Suprapubic skin (tissue), 4 donors: Measurements from ENCODE around the gene SLC34A1. TPM values are rescaled to one million over a fixed set of nuclear protein-coding genes. Genes with fewer than 3 reads are reported as not detected.

Experiments used
- DNase-seq, 2 donors: peaks; one replicate each; pipeline ENCODE4 v3.0.0-alpha.2; 2019; ENCODE audit warnings: low spot score in 2 of 2
- H3K27ac ChIP-seq: fragments of 200-600 bp; sonication (generic); one replicate; pipeline ENCODE4 v1.5.1; 2019
- H3K27me3 ChIP-seq: fragments of 200-600 bp; sonication (generic); one replicate; pipeline ENCODE4 v1.5.1; 2019
- H3K36me3 ChIP-seq: fragments of 200-600 bp; sonication (generic); one replicate; pipeline ENCODE4 v1.5.1; 2019
- H3K4me1 ChIP-seq: fragments of 200-600 bp; sonication (generic); one replicate; pipeline ENCODE4 v1.5.1; 2019
- H3K4me3 ChIP-seq: fragments of 200-600 bp; sonication (generic); one replicate; pipeline ENCODE4 v1.5.1; 2019; ENCODE audit warnings: mild to moderate bottlenecking
- H3K9me3 ChIP-seq: fragments of 200-600 bp; sonication (generic); one replicate; pipeline ENCODE4 v1.5.1; 2019
- EP300 ChIP-seq: sonication (generic); formaldehyde crosslinking; IDR thresholded peaks from one replicate; pipeline ENCODE4 v1.6.1; 2017; ENCODE audit warnings: antibody characterized with exemption
- POLR2A ChIP-seq, 2 donors: fragments of 450-650 bp; IDR thresholded peaks; one replicate each; pipeline ENCODE4 v1.6.1; 2017; ENCODE audit warnings: antibody characterized with exemption in 2 of 2, mild to moderate bottlenecking in 2 of 2, moderate library complexity in 2 of 2
- POLR2AphosphoS5 ChIP-seq, 3 donors: sonication (generic); formaldehyde crosslinking; IDR thresholded peaks; one replicate each; pipeline ENCODE4 v1.6.1; 2017; ENCODE audit warnings: antibody characterized with exemption in 3 of 3
- WGBS: methylation state at CpG from one replicate; pipeline ENCODE4 v1.1.5; 2018; 5-methylcytosine and 5-hydroxymethylcytosine counted together
- total RNA-seq, 4 donors: library from RNA; depleted of rRNA; stranded (reverse); fragments of >200 nt; gene quantifications; one replicate each; pipeline ENCODE4 v1.1.0, GENCODE V29; 2016
- TF ChIP-seq, protein P1 (sequence below), 2 donors: fragments of 200-600 bp in 1 of 2; fragments of 450-650 bp in 1 of 2; sonication (generic) in 1 of 2; IDR thresholded peaks; one replicate each; pipeline ENCODE4 v1.5.1; 2016 to 2019; ENCODE audit warnings: antibody characterized with exemption in 2 of 2, mild to moderate bottlenecking in 1 of 2, moderate library complexity in 1 of 2

The SLC34A1 gene
- under 1 TPM in 1 of 4 donors, not detected in 3; 0.29 TPM for total RNA-seq

DNA sequence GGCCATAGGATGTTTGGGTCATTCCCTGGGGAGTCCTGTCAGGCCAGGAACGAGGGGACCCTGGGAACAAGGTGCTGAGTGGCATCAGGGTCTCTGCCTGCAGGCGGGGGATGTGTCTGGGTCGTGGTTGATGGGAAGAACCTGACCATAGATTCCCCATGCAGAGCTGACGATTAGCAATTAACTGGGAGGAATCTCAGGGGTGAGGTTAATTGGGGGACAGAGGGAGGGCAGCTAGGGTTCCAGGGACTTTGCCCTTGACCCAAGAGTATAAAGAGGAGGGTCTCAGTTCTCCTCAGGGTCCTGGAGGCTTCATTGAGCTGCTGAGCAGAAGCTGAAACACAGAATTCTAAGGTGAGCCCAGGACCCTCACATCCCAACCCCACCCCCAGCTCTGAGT is at the start of gene SLC34A1:
Gene SLC34A1, plus strand, starts transcription at position 301 of the 400 bp plus-strand sequence. CDS start 1,308 bp downstream, outside the sequence.
- H3K4me1 ChIP-seq = peaks cover 29% of the 10 kb centered on the region
- H3K27me3 ChIP-seq = no peaks in the 10 kb centered on the region
- TF ChIP-seq, protein P1, sequence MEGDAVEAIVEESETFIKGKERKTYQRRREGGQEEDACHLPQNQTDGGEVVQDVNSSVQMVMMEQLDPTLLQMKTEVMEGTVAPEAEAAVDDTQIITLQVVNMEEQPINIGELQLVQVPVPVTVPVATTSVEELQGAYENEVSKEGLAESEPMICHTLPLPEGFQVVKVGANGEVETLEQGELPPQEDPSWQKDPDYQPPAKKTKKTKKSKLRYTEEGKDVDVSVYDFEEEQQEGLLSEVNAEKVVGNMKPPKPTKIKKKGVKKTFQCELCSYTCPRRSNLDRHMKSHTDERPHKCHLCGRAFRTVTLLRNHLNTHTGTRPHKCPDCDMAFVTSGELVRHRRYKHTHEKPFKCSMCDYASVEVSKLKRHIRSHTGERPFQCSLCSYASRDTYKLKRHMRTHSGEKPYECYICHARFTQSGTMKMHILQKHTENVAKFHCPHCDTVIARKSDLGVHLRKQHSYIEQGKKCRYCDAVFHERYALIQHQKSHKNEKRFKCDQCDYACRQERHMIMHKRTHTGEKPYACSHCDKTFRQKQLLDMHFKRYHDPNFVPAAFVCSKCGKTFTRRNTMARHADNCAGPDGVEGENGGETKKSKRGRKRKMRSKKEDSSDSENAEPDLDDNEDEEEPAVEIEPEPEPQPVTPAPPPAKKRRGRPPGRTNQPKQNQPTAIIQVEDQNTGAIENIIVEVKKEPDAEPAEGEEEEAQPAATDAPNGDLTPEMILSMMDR (IDR thresholded peaks at IDR 0.05) = no peak
- TF ChIP-seq EP300 (no peak), POLR2AphosphoS5 (IDR thresholded peaks at IDR 0.05) (no peak), POLR2A (IDR thresholded peaks at IDR 0.05) (no peak)
- H3K36me3 ChIP-seq = no peaks in the 10 kb centered on the region
- H3K27ac ChIP-seq = no peak within 1 kb of the TSS
- H3K4me3 ChIP-seq = no peak within 1 kb of the TSS
- DNase-seq = no peak
- no peaks in the 10 kb centered on the region for H3K9me3 ChIP-seq
- 76% methylated on average over 4 of the region's 4 CpGs for WGBS

GRCh38 chr5:177334781-177335700 is 49.2 kb upstream of the SLC34A1 start:
- Histone ChIP-seq H3K9me3 (no peaks in the 10 kb centered on the region), H3K4me1 (no peaks in the 10 kb centered on the region), H3K4me3 (no peak overlapping the region), H3K36me3 (peaks cover 99% of the 10 kb centered on the region), H3K27ac (no peak overlapping the region), H3K27me3 (no peaks in the 10 kb centered on the region)
- WGBS = 89% methylated on average over 21 of the region's 21 CpGs
- no peak for DNase-seq
- TF ChIP-seq POLR2A (IDR thresholded peaks at IDR 0.05) (no peak), EP300 (no peak)

GRCh38 chr5:177335701-177336065 is 48.6 kb upstream of the SLC34A1 start:
- 79% methylated on average over 5 of the region's 7 CpGs for WGBS
- H3K27ac ChIP-seq = no peak overlapping the region
- no peak for TF ChIP-seq POLR2A (IDR thresholded peaks at IDR 0.05)
- no peak for TF ChIP-seq EP300

GRCh38 chr5:177336112-177336511 is 48.1 kb upstream of the SLC34A1 start:
- TF ChIP-seq EP300 (no peak), POLR2A (IDR thresholded peaks at IDR 0.05) (no peak), POLR2AphosphoS5 (IDR thresholded peaks at IDR 0.05) (no peak)
- TF ChIP-seq, protein P1 (IDR thresholded peaks at IDR 0.05) = no peak
- no peaks in the 10 kb centered on the region for H3K9me3 ChIP-seq
- H3K4me1 ChIP-seq = no peaks in the 10 kb centered on the region
- DNase-seq = no peak
- no peak overlapping the region for H3K4me3 ChIP-seq
- H3K36me3 ChIP-seq = peaks cover 90% of the 10 kb centered on the region
- H3K27ac ChIP-seq = no peak overlapping the region
- no peaks in the 10 kb centered on the region for H3K27me3 ChIP-seq
- 74% methylated on average over 12 of the region's 12 CpGs for WGBS

More at GRCh38 chr5:177335701-177336065, 48.6 kb upstream of the SLC34A1 start:
- no peaks in the 10 kb centered on the region for H3K4me1 ChIP-seq
- no peak for DNase-seq
- no peaks in the 10 kb centered on the region for H3K9me3 ChIP-seq
- no peaks in the 10 kb centered on the region for H3K27me3 ChIP-seq
- peaks cover 93% of the 10 kb centered on the region for H3K36me3 ChIP-seq
- H3K4me3 ChIP-seq = no peak overlapping the region

DNA sequence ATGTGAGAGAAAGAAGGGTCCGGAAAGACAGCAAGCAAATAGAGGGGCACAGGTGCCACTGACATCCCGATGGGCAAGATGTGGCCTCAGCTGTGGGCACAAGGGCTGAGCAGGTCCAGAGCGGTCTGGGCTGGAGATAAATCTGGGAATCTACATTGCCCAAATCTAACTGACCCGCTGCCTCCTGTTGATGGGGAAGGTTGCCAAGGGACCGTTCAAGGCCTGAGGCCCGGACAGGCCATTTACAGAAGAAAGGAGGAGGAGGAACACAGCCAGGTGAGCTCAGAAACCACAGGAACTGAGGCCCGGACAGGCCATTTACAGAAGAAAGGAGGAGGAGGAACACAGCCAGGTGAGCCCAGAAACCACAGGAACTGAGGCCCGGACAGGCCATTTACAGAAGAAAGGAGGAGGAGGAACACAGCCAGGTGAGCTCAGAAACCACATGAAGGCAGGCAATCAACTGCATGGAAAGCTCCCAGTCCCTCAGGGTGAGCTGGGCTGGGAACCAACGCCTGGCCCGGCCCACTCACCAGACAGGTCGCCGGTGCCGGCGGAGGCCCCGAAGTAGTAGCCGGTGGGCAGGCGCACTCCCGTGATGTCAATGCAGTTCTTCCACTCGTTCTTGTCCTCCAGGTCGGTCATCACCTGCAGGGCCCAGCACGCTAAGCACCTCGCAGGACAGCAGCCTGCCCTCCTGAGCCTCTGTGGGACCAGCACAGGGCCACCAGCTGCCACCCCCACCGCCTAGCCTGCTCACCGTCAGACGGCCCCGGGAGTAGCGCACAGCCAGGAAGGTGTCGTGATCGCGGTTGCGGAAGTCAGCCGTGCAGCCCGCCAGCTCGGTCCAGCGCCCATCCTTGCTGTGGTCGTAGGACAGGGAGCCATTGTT is 47.4 kb upstream of the SLC34A1 start:
- H3K27me3 ChIP-seq = no peaks in the 10 kb centered on the region
- 90% methylated on average over 36 of the region's 36 CpGs for WGBS
- TF ChIP-seq POLR2A (IDR thresholded peaks at IDR 0.05) (no peak), POLR2AphosphoS5 (IDR thresholded peaks at IDR 0.05) (no peak), EP300 (no peak)
- TF ChIP-seq, protein P1 (IDR thresholded peaks at IDR 0.05) = no peak
- DNase-seq = no peak
- no peaks in the 10 kb centered on the region for H3K9me3 ChIP-seq
- H3K36me3 ChIP-seq = peaks cover 89% of the 10 kb centered on the region
- H3K27ac ChIP-seq = no peak overlapping the region
- no peaks in the 10 kb centered on the region for H3K4me1 ChIP-seq
- no peak overlapping the region for H3K4me3 ChIP-seq
